ENCODE data around the gene MRPL17.

MRPL17 gene

DNA sequence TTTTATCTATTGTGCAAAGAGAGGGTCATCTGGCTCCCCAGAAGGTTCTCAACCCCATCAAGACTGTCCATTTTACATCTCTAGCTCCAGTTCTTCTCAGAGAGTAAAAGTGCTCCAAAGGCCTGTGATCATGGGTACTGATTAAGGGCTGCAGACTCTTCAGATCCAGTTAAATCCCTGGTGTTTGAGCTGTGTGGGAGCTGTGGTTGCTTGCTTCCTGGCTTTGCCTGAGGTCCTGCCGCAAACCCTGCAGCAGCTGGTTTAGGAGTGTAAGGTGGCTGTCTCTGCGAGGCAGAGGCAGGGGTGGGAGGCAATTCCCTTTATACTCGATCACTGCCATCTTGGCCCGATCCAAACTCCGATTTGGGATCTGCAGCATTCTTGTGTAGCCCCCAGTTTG lies 1.2 kb downstream of the MRPL17 start:
- peak; percentile 27 for DNase-seq

DNA sequence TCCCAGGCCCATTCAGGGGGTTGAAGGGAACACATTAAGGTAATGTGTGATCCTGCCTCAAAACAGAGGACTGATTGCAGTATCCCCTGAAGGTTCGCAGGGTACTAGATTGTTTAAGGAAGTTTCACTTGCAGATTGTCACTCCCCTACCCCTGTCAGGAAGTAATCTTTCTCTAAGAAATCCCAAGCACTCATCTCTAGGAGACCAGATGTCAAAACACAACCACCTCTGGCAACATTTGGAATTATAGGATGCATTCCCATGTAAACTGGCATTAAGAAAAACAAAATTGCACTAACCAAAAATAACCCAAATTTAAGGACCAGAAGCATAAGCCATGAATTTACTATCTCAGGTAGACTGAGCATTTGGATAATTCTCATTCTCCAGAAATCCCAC lies 1.6 kb downstream of the MRPL17 start:
- no peak for DNase-seq

DNA sequence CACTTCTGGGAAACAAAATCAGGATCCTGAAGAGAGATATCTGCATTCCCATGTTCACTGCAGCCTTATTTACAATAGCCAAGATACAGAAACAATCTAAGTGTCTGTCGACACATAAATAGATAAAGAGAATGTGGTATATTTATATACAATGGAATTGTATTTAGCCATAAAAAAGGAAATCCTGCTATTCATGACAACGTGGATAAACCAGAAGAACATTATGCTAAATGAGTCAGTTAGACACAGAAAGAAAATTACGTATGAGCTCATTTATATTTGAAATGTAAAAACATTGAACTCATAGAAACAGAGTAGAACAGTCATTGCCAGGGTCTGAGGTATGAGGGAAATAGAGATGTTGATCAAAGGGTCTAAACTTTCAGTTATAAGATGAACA lies 6.1 kb downstream of the MRPL17 start:
- DNase-seq: no peak

DNA sequence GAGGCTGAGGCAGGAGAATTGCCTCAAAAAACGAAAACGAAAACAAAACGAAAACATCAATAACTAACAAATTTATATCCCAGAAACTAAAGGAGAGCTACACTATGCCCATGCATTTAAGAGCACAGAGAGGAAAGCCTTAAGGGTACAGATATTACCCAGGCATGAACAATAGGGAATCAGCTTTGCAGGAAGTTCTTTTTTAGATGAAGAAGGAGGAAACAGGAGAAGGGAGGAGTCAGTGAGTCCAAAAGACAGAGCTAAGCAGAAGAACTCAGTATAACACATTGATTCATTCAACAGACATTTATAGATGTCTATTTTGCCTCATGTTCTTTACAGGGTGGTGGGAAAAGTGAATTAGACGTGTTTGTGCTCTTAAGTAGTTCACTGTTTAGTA lies 8.3 kb downstream of the MRPL17 start:
- no peak for DNase-seq

DNA sequence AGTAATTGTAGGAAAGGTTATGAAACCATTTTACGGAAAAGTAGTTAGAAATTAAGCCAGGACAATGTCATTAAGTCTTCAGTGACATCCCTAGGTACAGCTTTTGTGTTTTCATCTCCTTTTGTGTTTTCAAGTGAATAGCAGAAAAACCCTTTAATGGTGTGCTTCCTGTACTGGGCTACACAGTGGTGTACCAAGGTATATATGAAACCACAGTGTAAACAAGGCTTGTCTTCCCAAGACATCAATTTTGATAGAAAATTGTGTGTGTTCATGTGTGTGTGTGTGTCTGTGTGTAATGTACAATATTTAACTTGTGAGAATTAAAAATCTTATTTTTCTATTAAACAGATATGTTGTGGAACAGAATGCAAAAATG lies 8.9 kb downstream of the MRPL17 start:
- no peak for DNase-seq

DNA sequence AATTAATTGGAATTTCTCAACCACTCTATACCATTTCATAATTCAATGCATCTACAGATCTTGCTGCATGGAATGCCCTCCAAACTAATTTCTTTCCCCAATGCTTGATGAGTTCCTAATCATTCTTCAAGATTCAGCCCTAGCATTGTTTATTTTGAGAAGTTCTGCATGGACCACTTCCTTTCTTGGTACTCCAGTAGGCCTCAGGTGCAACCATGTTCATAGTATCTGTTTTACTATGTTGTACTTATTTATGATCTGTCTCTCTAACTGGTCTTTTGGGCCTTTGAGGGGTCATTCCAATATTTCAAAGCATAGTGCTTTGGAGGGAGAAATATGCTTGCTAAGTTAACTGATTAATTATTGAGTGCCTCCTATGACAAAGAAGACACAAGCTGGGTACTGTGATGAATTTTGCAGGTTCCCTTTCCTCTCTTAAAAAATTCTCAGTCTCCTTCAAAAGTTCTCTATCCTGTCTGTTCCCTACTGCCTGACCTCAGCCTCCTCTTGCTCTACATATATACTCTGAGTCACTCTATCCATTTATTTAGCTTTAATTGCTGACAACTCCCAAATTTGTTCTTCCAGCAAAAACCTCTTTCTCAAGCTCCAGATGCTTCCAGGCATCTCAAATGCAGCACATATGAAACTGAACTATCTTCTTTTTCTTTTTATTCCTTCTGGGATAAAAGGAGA lies 9.5 kb downstream of the MRPL17 start:
- no peak for DNase-seq

DNA sequence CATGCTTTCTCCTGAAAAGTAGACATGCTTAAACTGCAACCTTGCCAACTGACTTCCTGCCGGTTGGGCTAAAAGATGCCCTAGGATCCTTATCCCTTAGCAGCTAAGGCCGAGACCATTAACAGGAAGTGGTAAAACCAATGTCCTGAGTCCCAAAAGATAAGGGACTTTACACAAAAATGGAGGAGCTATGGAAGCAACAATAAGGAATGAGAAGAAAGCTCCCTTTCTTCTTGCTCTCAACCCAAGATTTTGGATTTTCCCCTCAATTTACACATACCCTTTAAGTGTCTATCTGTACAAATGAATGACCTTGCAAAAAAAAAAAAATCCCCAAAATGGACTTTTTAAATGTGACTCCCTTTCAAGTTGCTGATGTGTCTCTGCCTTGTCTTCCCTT lies 11.1 kb downstream of the MRPL17 start:
- DNase-seq: no peak

DNA sequence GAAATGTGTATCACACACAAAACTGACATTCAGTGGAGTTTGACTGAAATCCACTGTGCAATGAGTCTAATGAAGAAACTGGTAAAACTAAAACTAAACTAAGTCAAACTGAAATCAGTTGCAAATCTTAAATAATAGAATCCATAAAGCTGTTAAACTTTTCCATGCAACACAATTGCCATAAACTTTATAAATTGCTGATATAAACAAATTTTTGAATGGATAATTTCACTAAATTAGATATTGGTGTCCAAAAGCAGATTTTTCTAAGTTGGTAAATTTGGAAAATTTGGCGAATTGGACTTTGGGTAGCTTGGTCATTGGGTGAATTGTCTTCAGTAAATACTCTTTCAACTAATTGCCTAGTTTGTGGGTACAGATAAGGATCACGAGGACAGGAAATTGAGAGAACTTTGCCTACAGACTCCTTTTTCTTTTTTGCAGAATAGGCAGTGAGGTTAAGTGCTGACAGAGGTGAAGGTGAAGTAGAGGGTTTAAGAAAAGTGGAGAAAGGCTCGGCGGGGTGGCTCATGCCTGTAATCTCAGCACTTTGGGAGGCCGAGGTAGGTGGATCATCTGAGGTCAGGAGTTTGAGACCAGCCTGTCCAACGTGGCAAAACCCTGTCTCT lies 12.8 kb downstream of the MRPL17 start:
- DNase-seq: no peak

DNA sequence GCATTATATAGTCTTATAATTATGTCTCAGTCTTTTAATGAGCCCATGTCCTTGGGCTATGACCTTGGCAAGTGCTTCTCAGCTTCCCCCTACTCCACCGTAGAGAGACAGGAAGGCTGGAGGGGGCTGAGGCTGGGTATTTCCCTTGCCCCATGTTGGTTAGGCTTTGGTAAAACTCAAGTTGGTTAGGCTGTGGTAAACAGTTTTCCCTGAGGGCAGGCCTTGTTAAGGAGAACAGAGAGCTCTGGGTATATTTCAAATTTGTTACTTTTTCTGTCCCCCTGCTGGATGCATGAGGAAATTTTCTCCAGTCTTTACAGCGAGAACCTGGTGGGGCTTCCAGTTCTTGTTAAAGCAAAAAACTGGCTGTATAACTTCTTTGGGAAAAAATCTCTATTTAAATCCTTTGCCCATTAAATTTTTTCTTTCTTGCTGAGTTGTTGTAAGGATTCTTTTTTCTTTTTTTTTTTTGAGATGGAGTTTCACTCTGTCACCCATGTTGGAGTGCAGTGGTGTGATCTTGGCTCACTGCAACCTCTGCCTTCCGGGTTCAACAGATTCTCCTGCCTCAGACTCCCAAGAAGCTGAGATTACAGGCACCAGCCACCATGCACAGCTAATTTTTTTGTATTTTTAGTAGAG lies 15.3 kb downstream of the MRPL17 start:
- peak; percentile 45 for DNase-seq

DNA sequence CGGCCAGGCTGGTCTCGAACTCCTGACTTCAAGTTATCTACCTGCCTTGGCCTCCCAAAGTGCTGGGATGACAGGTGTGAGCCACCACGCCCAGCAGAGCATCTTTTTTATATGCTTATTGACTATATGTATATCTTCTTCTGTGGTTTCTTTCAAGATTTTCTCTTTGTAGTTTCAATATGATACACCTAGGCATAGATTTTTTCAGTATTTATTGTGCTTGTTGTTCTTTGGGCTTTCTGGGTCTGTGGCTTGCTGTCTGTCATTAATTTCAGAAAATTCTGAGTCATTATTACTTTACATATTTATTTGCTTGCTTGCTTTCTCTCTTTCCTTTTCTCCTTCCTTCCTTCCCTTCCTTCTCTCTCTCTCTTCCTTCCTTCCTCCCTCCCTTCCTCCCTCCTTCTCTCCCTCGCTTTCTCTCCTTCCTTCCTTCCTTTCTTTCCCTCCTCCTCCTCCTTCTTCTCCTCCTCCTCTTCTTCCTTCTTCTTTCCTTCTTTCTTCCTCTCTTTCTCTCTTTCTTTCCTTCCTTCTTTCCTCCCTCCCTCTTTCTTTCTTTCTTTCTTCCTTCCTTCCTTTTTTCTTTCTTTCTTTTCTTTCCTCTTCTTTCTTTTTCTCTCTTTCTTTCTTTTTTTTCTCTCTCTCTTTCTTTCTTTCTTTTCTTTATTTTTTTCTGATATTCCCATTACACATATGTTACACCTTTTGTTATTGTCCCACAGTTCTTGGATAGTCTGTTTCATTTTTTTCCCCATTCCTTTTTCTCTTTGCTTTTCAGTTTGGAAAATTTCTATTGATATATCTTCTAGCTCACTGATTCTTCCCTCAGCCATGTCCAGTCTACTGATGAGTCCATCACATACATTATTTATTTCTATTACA lies 16.6 kb downstream of the MRPL17 start:
- no peak for DNase-seq

DNA sequence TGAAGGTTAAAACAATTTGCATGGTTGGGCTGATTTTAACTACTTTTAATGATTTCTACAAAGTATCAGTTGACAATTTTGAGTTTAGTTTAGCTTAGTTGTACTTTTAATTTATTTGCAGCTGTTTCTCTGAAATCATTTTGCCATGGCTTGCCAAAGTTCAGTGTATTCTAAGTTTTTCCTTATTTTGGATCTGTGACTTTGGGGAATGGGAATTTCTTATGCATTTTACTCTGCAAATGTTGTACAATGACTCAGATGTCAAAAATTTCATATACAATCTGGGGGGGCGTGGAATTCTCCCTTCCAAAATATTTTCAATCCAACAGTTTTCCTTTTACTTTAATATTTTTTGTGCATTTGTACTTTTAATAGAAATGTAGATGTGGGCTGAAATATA lies 18.6 kb downstream of the MRPL17 start:
- DNase-seq: no peak

DNA sequence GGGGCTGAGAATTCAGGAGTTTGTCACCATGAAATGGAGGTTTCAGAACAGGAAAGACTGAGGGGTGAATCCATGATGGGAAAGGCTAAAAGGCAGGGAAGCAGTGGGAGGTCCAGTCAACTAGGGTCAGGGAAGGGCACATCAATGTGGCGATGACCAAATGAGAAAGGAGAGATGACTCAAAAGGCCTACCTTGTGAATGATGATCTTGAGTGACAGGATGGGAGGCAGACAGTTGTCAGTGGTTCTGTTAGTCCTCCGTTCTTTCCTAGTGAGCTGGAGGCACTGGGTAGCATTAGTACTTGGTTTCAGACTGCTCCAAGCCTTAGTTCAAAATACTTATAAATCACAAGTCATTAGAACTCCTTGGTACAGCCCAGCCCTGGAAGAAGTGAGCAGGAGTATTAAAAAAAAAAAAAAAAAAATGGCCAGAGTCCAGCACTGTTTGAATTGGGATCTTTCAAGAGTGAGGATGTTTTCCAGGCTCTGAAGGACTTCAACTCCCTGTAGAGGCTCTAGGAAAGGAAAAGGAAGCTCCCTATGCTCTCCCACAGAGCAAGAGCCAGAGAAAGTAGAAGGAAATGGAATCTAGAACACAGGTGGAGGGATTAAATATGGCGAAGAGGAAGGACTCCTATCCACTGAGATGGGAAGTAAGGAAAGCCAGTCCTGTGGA lies 19.2 kb downstream of the MRPL17 start:
- no peak for DNase-seq

DNA sequence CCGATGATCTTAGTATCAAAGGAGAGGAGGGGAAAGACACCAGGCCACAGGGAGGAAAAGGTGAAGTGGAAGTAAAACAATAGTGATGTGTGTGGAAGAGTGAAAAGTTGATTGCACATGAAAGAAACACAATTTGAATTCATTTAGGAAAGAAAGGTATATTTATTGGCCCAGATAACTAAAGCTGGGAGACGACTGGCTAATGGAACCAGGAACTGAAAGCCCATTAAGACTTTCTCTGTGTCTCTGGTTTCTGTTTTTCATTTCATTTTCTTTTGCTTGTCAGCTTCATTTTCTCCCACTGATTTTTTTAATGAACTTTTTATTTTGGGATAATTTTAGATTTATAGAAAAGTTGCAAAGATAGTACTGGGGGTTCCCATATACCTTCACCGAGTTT lies 22.4 kb downstream of the MRPL17 start:
- DNase-seq: no peak

DNA sequence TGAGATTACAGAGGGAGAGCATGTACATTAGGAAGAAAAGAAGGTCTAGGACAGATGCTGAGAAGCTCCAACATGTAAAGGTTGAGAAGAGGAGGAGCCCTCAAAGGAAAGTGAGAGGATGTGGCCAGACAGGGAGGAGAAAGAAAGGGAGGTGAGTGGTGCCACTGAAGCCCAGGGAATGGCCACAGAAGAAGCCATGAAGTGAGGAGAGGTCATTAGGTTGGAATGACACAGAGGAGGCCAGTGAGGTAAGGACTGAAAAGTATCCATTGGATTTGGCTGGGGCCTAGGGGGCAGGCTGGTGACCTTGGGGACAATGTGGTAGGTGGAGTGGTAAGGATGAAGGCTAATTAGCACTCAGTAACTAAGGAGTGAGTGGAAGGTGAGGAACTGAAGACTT lies 24.5 kb downstream of the MRPL17 start:
- DNase-seq: no peak

DNA sequence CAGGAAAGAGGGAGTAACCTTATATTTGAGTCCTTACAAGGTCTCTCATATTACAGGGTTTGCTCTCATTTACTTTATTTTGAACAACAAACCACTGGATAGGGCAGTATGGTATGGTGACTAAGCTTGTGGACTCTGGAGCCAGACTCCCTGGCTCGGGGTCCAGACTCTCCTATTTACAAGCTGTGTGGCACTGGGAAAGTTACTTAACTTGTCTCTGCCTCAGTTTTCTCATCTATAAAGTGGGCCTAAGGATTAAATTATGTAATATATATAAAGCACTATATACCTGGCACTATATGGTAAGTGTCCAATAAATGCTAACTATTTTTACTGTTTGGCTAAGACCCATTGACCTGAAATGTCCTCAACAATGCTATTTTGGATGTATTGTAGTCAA lies 25.8 kb downstream of the MRPL17 start:
- no peak for DNase-seq

DNA sequence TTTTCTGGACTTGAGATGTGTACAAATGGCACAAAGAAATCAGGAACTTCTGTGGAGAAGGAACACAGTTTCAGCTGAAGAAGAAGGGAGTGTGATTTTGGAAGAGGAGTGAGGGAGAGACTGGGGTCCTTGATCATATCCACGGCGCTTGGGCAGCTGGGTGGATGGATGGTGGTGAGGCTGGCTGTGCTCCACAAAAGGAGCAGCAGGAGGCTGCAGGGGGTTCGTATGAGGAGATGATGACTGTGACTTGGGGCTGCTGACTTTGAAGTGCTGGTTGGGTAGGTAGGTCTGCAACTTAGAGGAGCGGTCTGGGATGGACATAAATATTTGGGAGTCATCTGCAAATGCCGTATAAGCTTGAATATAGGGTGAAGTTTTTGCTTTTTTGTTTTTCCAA lies 26.2 kb downstream of the MRPL17 start:
- DNase-seq: no peak

DNA sequence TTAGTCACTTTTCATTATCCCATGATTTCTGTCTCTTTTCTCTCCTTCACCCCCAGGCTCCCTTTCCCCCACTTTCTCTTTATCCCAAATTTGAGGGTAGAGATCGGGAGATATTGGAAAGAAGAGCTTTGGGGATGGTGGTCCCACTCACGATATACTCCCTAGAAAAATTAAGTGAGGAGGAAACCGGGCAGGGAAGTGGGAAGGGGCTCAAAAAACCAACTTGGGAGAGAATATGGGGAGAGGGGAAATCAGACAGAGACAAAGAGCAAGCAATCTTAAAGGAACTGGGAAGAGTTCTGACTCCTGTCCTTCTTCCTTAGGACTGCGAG lies 26.6 kb downstream of the MRPL17 start:
- DNase-seq: no peak

DNA sequence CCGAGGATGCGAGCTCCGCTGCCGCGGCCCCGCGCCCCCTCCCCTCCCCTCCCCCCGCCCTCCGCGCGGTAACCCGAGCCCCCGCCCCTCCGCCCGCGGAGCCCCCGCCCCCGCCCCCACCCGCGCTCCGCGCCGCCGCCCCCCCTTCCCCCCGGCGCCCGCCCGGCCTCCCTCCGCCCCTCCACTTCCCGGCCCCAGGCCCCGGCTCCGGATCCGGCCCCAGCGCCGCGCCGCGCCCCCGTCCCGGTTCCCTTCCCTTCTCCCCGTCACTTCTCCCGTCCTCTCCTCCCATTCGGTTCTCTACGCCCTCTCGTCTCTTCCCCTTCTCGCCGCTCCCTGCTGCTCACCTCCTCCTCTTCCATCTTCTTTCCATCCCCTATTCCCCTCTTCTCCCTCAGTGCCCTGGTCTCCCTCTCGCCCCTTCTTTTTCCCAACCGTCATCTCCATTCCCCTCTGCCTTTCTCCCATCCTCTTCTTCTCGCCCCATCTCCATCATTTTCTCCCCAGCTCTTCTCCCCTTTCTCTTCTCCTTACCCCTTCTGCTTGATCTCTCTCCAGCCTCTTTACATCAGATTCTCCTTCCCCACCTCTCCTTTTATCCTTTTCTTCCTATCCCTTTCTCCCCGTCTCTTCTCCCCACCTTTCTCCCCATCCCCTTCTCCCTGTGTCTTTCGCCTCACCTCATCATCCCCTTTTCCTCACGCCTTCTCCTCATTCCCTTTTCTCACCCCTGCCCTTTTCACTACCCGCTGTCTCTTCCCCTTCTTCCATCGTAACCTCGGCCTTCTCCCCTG lies 27.2 kb downstream of the MRPL17 start, which contains the start of gene DCHS1:
TSS of gene DCHS1 (minus strand) at position 20 of the 794 bp plus-strand sequence. CDS start 14,196 bp downstream, outside the sequence.
- no peak for DNase-seq

DNA sequence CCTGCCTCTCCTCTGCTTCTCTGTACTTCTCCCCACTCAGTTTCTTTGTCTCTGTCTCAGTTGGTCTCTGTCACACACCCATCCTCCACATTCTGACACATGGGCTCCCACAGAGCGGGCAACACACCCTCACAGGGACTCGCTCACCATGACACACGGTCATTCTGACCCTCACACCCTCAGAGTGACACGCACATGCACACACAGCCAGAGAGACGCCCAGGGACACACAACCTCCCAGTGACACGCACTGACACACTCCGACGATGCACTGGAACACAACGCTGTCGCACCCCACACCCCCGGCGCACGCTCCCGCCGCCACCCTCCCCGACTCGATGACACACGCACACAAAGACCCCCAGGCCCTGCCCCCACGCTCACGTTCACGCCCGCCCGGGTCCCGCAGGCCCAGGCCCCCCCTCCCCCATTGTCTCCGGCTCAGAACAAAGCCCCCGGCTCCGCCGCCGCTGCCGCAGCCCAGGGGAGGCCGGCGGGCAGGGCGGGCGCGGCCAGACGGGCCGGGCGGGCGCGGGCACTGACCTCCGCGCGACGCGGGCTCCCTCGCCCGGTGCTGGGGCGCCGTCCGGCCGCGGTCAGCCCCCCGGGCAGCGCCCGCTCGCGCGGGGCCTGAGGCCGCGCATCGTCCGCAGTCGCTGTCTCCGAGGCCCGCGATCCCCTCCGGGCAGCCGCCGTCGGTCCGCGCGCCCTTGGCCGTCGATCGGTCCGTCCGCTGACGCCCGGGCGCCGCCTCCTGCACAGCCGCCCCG lies 27.9 kb downstream of the MRPL17 start:
- DNase-seq: peak; percentile 43

DNA sequence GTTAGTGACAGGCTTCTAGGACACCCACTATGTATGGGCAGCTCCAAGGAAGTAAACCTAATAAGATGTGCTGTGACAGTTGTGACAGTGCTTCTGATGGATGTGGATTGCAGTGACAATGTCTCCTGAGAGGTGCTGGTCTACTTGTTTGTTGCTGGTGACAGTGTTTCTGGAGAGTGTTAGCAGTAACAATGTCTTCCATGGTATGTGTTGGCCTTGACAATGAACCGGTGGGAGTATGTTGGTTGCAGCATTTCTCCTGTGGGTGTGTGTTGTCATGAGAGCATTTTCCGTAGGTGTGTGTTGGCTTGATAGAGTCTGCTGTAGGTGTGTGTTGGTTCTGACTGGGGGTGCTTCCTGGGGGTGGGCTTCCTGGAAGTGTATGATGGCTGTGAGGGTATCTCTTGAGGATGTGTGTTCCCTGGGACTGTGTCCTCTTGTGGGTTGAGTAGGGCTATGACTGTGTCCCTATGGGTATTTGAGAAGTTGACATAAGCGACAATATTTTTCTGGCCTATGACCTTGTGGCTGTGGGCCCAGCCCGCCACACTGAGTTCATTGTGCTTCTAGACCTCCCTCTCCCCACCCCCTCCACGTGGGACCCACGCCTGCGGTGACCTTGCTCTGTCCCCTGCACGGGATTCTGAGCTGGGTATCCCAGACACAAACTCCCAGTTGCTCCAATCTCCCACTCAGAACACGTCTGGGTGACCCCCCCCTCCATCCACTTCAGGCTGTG lies 28.7 kb downstream of the MRPL17 start:
- DNase-seq: no peak

DNA sequence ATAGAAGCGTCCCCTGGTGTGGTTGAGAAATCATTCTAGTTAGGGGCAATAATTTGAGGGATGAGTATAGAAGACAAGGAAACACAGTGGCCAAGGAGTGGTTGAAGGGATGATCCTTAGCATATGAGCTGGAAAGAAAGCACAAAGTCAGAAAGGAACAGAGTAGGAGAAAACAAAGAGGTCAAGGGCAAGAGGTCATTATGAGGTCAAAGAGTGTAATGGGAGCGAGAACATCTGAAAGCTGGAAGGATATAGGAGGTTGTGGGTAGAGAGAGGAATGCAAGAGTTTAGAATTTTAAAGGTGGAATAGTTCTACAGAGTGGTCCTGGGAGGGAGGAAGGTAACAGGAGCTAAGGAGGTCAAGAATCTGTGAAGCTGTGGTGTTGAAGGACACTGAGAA lies 29.5 kb downstream of the MRPL17 start:
- no peak for DNase-seq
